Measurements from ENCODE around the gene SYT5. TPM values are rescaled to one million over a fixed set of nuclear protein-coding genes. Genes with fewer than 3 reads are reported as not detected.

SYT5 gene
- total and polyA plus RNA-seq, 9 of the 15 experiments (the other 6 are each of a cell fraction or from before 2014, with no cell fraction given), result 1.3 to 20.9 (median 8.8) TPM

- TF ChIP-seq ATF6 (CRISPR knock-in tag; IDR thresholded peaks at IDR 0.05) (no peak), KDM5B (IDR thresholded peaks at IDR 0.05; ENCODE audit: insufficient replicate concordance, low read depth, low read length) (peak; percentile 12), ATF4 (CRISPR knock-in tag; IDR thresholded peaks at IDR 0.05) (no peak), ZNF140 (CRISPR knock-in tag; IDR thresholded peaks at IDR 0.05) (no peak), RAD21 (CRISPR knock-in tag; conservative IDR thresholded peaks at IDR 0.05 in 1 of 2, IDR thresholded peaks at IDR 0.05 in 1 of 2) (no peak), POLR2H (tag; IDR thresholded peaks at IDR 0.05; ENCODE audit: low read depth) (no peak), NFRKB (IDR thresholded peaks at IDR 0.05; ENCODE audit: low read depth) (no peak), TAF9B (IDR thresholded peaks at IDR 0.05; ENCODE audit: partially characterized antibody) (no peak), NBN (IDR thresholded peaks at IDR 0.05; ENCODE audit: low read depth) (no peak), CBX2 (IDR thresholded peaks at IDR 0.05; ENCODE audit: insufficient read depth, low read length, poor library complexity, severe bottlenecking) (no peak), HDAC3 (IDR thresholded peaks at IDR 0.05; ENCODE audit: borderline replicate concordance, partially characterized antibody) (no peak), ZNF384 (IDR thresholded peaks at IDR 0.05; ENCODE audit: low read depth, low read length) (no peak), ZC3H4 (CRISPR knock-in tag; IDR thresholded peaks at IDR 0.05; ENCODE audit: borderline replicate concordance) (no peak), SRSF7 (optimal IDR thresholded peaks at IDR 0.05; ENCODE audit: low read depth, low read length) (no peak), MITF (IDR thresholded peaks at IDR 0.05) (no peak), CCNT2 (IDR thresholded peaks at IDR 0.05; ENCODE audit: borderline replicate concordance, extremely low read depth, insufficient read length, low read depth, low read length) (no peak), MEF2A (IDR thresholded peaks at IDR 0.05; ENCODE audit: control insufficient read depth, low read depth, low read length) (0 out of 2 replicates have a peak, but pooled peaks have one; percentile 43), MLX (CRISPR knock-in tag; conservative IDR thresholded peaks at IDR 0.05) (no peak), SMAD3 (CRISPR knock-in tag; conservative IDR thresholded peaks at IDR 0.05) (no peak), ZNF277 (CRISPR knock-in tag; IDR thresholded peaks at IDR 0.05; ENCODE audit: borderline replicate concordance) (no peak)
These were observed 29.8 kb upstream of the SYT5 start (continued) for GRCh38 chr19:55209693-55210472.
